H9 (cell line): ENCODE measurements around the gene SLC46A2. TPM values are rescaled to one million over a fixed set of nuclear protein-coding genes. Genes with fewer than 3 reads are reported as not detected.

Source experiments
- DNase-seq: peaks from one replicate; pipeline ENCODE4 v3.0.0-alpha.2; 2017
- H2AFZ ChIP-seq: one replicate; pipeline ENCODE4 v1.6.1; 2013; ENCODE audit warnings: mild to moderate bottlenecking, low read length, control low read depth, moderate library complexity
- H2AK5ac ChIP-seq: 2 replicates; pipeline ENCODE4 v1.6.1; 2013; ENCODE audit warnings: low read length, control low read depth, mixed read lengths; ENCODE audit not compliant: insufficient read length
- H2BK120ac ChIP-seq: one replicate; pipeline ENCODE4 v1.6.1; 2013; ENCODE audit warnings: low read depth, mild to moderate bottlenecking, low read length, control low read depth, inconsistent platforms; ENCODE audit not compliant: poor library complexity, severe bottlenecking
- H2BK12ac ChIP-seq: 2 replicates; pipeline ENCODE4 v1.6.1; 2013; ENCODE audit warnings: low read length, control low read depth, mixed read lengths, low read depth; ENCODE audit not compliant: insufficient read length
- H2BK15ac ChIP-seq: 2 replicates; pipeline ENCODE4 v1.6.1; 2013; ENCODE audit warnings: low read depth, low read length, control low read depth
- H2BK20ac ChIP-seq: one replicate; pipeline ENCODE4 v1.6.1; 2013; ENCODE audit warnings: low read depth, mild to moderate bottlenecking, low read length, control low read depth, inconsistent platforms; ENCODE audit not compliant: poor library complexity, severe bottlenecking
- H2BK5ac ChIP-seq: 2 replicates; pipeline ENCODE4 v1.6.1; 2013; ENCODE audit warnings: low read length, control low read depth, mixed read lengths; ENCODE audit not compliant: insufficient read length
- H3K14ac ChIP-seq: 2 replicates; pipeline ENCODE4 v1.6.1; 2013; ENCODE audit warnings: low read length, control low read depth; ENCODE audit not compliant: insufficient read depth
- H3K18ac ChIP-seq: 2 replicates; pipeline ENCODE4 v1.6.1; 2013; ENCODE audit warnings: low read depth, mild to moderate bottlenecking, mixed read lengths, low read length, control low read depth; ENCODE audit not compliant: insufficient read length
- H3K23ac ChIP-seq: 2 replicates; pipeline ENCODE4 v1.6.1; 2013; ENCODE audit warnings: low read length, control low read depth, mixed read lengths, low read depth; ENCODE audit not compliant: insufficient read length
- H3K23me2 ChIP-seq: 2 replicates; pipeline ENCODE4 v1.6.1; 2013; ENCODE audit warnings: low read depth, mild to moderate bottlenecking, mixed read lengths, low read length, control low read depth; ENCODE audit not compliant: insufficient read length, poor library complexity, severe bottlenecking
- H3K27ac ChIP-seq: 2 replicates; pipeline ENCODE4 v1.5.1; 2013; ENCODE audit warnings: low read length, control low read depth, mixed read lengths, low read depth; ENCODE audit not compliant: insufficient read length
- H3K27me3 ChIP-seq: 2 replicates; pipeline ENCODE4 v1.6.1; 2013; ENCODE audit warnings: low read length, control low read depth, inconsistent platforms; ENCODE audit not compliant: insufficient read depth
- H3K4ac ChIP-seq: 2 replicates; pipeline ENCODE4 v1.6.1; 2013; ENCODE audit warnings: low read depth, mild to moderate bottlenecking, control low read depth, inconsistent platforms, low read length, moderate library complexity
- H3K4me1 ChIP-seq: 2 replicates; pipeline ENCODE4 v1.6.1; 2013; ENCODE audit warnings: low read length, control low read depth, inconsistent platforms; ENCODE audit not compliant: insufficient read depth
- H3K4me2 ChIP-seq: 2 replicates; pipeline ENCODE4 v1.6.1; 2013; ENCODE audit warnings: low read length, control low read depth, mixed read lengths; ENCODE audit not compliant: insufficient read length, insufficient read depth
- H3K56ac ChIP-seq: 2 replicates; pipeline ENCODE4 v1.6.1; 2013; ENCODE audit warnings: low read depth, mild to moderate bottlenecking, mixed read lengths, low read length, control low read depth; ENCODE audit not compliant: insufficient read length
- H3K79me1 ChIP-seq: 2 replicates; pipeline ENCODE4 v1.6.1; 2013; ENCODE audit warnings: low read depth, mild to moderate bottlenecking, moderate library complexity, low read length, control low read depth, inconsistent platforms; ENCODE audit not compliant: insufficient read depth, poor library complexity, severe bottlenecking
- H3K79me2 ChIP-seq: 2 replicates; pipeline ENCODE4 v1.6.1; 2013; ENCODE audit warnings: low read length, control low read depth, inconsistent platforms; ENCODE audit not compliant: insufficient read depth
- H3K9ac ChIP-seq: 2 replicates; pipeline ENCODE4 v1.6.1; 2013; ENCODE audit warnings: low read length, control low read depth, mixed read lengths; ENCODE audit not compliant: insufficient read length; ENCODE audit errors: extremely low read depth
- H3K9me3 ChIP-seq: one replicate; pipeline ENCODE4 v1.6.1; 2013; ENCODE audit warnings: low read depth, low read length, inconsistent platforms; ENCODE audit not compliant: control insufficient read depth
- H3T11ph ChIP-seq: one replicate; pipeline ENCODE4 v1.6.1; 2013; ENCODE audit warnings: mild to moderate bottlenecking, low read length, control low read depth, inconsistent platforms
- H4K20me1 ChIP-seq: one replicate; pipeline ENCODE4 v1.6.1; 2013; ENCODE audit not compliant: control insufficient read depth, insufficient read length, insufficient read depth
- H4K5ac ChIP-seq: 2 replicates; pipeline ENCODE4 v1.6.1; 2013; ENCODE audit warnings: low read depth, mild to moderate bottlenecking, mixed read lengths, low read length, control low read depth; ENCODE audit not compliant: insufficient read length
- H4K8ac ChIP-seq: replicated peaks from 2 replicates; pipeline ENCODE4 v1.6.1; 2013; ENCODE audit warnings: low read length, control low read depth, mixed read lengths, low read depth; ENCODE audit not compliant: insufficient read length
- H4K91ac ChIP-seq: 2 replicates; pipeline ENCODE4 v1.6.1; 2013; ENCODE audit warnings: low read depth, mild to moderate bottlenecking, moderate library complexity, mixed read lengths, low read length, control low read depth; ENCODE audit not compliant: insufficient read length
- H3K27ac Mint-ChIP-seq, 3 experiments: 2 replicates in 2 of 3; 3 replicates in 1 of 3; pipeline ENCODE4 v1.8.0; 2020 to 2021; ENCODE audit warnings: mixed read lengths in 3 of 3, mild to moderate bottlenecking in 1 of 3, moderate library complexity in 1 of 3
- H3K27me3 Mint-ChIP-seq: 2 replicates; pipeline ENCODE4 v1.8.0; 2021; ENCODE audit warnings: low read depth, mild to moderate bottlenecking, moderate library complexity, mixed read lengths
- H3K36me3 Mint-ChIP-seq, 3 experiments: 2 replicates in 2 of 3; 3 replicates in 1 of 3; pipeline ENCODE4 v1.8.0; 2020 to 2021; ENCODE audit warnings: low read depth in 3 of 3, mixed read lengths in 3 of 3; ENCODE audit not compliant: insufficient read depth in 1 of 3
- H3K4me1 Mint-ChIP-seq, 2 experiments: 2 replicates each; pipeline ENCODE4 v1.8.0; 2020; ENCODE audit warnings: mixed read lengths in 2 of 2
- H3K4me3 Mint-ChIP-seq, 2 experiments: 2 replicates in 1 of 2; 3 replicates in 1 of 2; pipeline ENCODE4 v1.8.0; 2020 to 2021; ENCODE audit warnings: mild to moderate bottlenecking in 2 of 2, mixed read lengths in 2 of 2, moderate library complexity in 1 of 2
- H3K9me3 Mint-ChIP-seq, 2 experiments: 2 replicates in 1 of 2; 3 replicates in 1 of 2; pipeline ENCODE4 v1.8.0; 2020; ENCODE audit warnings: mild to moderate bottlenecking in 2 of 2, mixed read lengths in 2 of 2, moderate library complexity in 1 of 2
- CTCF ChIP-seq: fragments of 200-600 bp; sonication (generic); conservative IDR thresholded peaks from 3 replicates; pipeline ENCODE4 v1.8.0; 2021; ENCODE audit warnings: antibody characterized with exemption, mild to moderate bottlenecking
- WGBS: extraction: QIAGEN DNeasy Blood & Tissue Kit; methylation state at CpG from one replicate; pipeline ENCODE4 v1.1.7; 2013; ENCODE audit warnings: missing lambda C conversion rate, low lambda C conversion rate, mixed read lengths; ENCODE audit not compliant: insufficient read length; ENCODE audit errors: extremely low coverage; 5-methylcytosine and 5-hydroxymethylcytosine counted together
- total RNA-seq: library from RNA; stranded (reverse); gene quantifications from 2 replicates; pipeline ENCODE4 v1.2.1, GENCODE V29; 2021

SLC46A2 gene
- total RNA-seq, 1 experiment from 2014 or later: not detected

- H4K91ac ChIP-seq: no peak overlapping the region
- H3K36me3 Mint-ChIP-seq: no peaks in the 10 kb centered on the region; a peak in 2 of 7 replicates
- no peak overlapping the region for H2BK5ac ChIP-seq
- no peak overlapping the region for H3K56ac ChIP-seq
- no peaks in the 10 kb centered on the region for H3K9me3 ChIP-seq
- H4K20me1 ChIP-seq: no peaks in the 10 kb centered on the region
- no peak overlapping the region for H2BK12ac ChIP-seq
- H3K4me2 ChIP-seq: no peak overlapping the region
- H2AFZ ChIP-seq: no peak overlapping the region
- peaks cover 4% of the 10 kb centered on the region for H3K23me2 ChIP-seq
- WGBS: no CpG with 5 or more reads among the region's 1 CpG
- no peak overlapping the region for H2BK120ac ChIP-seq
- peaks cover 65% of the 10 kb centered on the region for H3K27me3 Mint-ChIP-seq
- no peak overlapping the region for H3K14ac ChIP-seq
- H2AK5ac ChIP-seq: no peak overlapping the region
- peaks cover 0 to 6% of the 10 kb centered on the region in 2 experiments for H3K4me1 Mint-ChIP-seq
- no peak overlapping the region for H3K18ac ChIP-seq
- H3K79me1 ChIP-seq: no peaks in the 10 kb centered on the region
- no peaks in the 10 kb centered on the region for H3K4me1 ChIP-seq
- H4K8ac ChIP-seq: no peak overlapping the region
- H3K9ac ChIP-seq: no peak overlapping the region
- no peak overlapping the region for H3K27ac Mint-ChIP-seq
- H3K4ac ChIP-seq: no peak overlapping the region
- H3K79me2 ChIP-seq: no peaks in the 10 kb centered on the region
- no peak overlapping the region for H3K27ac ChIP-seq
- no peak overlapping the region for H2BK15ac ChIP-seq
- H3K4me3 Mint-ChIP-seq: no peak overlapping the region
- H3K9me3 Mint-ChIP-seq: no peaks in the 10 kb centered on the region; a peak in 1 of 5 replicates
- no peak overlapping the region for H3T11ph ChIP-seq
- no peak for DNase-seq
- no peak overlapping the region for H2BK20ac ChIP-seq
- no peak for TF ChIP-seq CTCF
- H3K27me3 ChIP-seq: peaks cover 12% of the 10 kb centered on the region; the same call in 1 of the 2 replicates
- H3K23ac ChIP-seq: no peak overlapping the region
- no peak overlapping the region for H4K5ac ChIP-seq
Observed at GRCh38 chr9:112894041-112894440, 3.4 kb upstream of the SLC46A2 start.
